HG02763 (cell line): ENCODE measurements around the gene ODAD3.

Source experiments
- ATAC-seq: cut with Tn5 transposase; IDR thresholded peaks from one replicate; pipeline ENCODE4 v1.9.1; 2021; ENCODE audit warnings: mild to moderate bottlenecking, moderate library complexity; ENCODE audit not compliant: unreplicated experiment

The ODAD3 gene

GRCh38 chr19:11378319-11379189, 56.4 kb downstream of the ODAD3 start:
- no peak for ATAC-seq

- no peak for ATAC-seq
These were observed 57.2 kb downstream of the ODAD3 start for GRCh38 chr19:11377756-11378155.

- ATAC-seq = no peak
These were observed 57.7 kb downstream of the ODAD3 start for GRCh38 chr19:11377237-11377636.

GRCh38 chr19:11375143-11375948, 59.6 kb downstream of the ODAD3 start:
- ATAC-seq = no peak

GRCh38 chr19:11374433-11375142, 60.3 kb downstream of the ODAD3 start, which contains the start of gene SWSAP1:
TSS of gene SWSAP1 (plus strand) at chr19:11374666. CDS start at chr19:11374681, 15 bp downstream.
- peak; percentile 89 for ATAC-seq

GRCh38 chr19:11373885-11374432, 61.0 kb downstream of the ODAD3 start:
- no peak for ATAC-seq

GRCh38 chr19:11373166-11373884, 61.6 kb downstream of the ODAD3 start:
- no peak for ATAC-seq

- ATAC-seq = no peak
These were observed 64.2 kb downstream of the ODAD3 start for GRCh38 chr19:11370744-11371143.
